HG03025 (cell line): ENCODE measurements around the gene LDLRAD4.

Experiments
- ATAC-seq: cut with Tn5 transposase; IDR thresholded peaks from one replicate; pipeline ENCODE4 v1.9.1; 2021; ENCODE audit warnings: mild to moderate bottlenecking, moderate library complexity; ENCODE audit not compliant: unreplicated experiment, low FRiP score

The LDLRAD4 gene

GRCh38 chr18:13394801-13395200, 176.2 kb downstream of the LDLRAD4 start:
- no peak for ATAC-seq

- no peak for ATAC-seq
These were observed 177.0 kb downstream of the LDLRAD4 start for GRCh38 chr18:13395577-13395976.

GRCh38 chr18:13397504-13398163, 179.1 kb downstream of the LDLRAD4 start:
- ATAC-seq, result no peak

- ATAC-seq, result no peak
These were observed 180.1 kb downstream of the LDLRAD4 start for GRCh38 chr18:13398631-13399030.

GRCh38 chr18:13399511-13399910, 181.0 kb downstream of the LDLRAD4 start:
- no peak for ATAC-seq

GRCh38 chr18:13400636-13401315, 182.2 kb downstream of the LDLRAD4 start:
- no peak for ATAC-seq

GRCh38 chr18:13401404-13401803, 182.8 kb downstream of the LDLRAD4 start:
- no peak for ATAC-seq

GRCh38 chr18:13401826-13402225, 183.3 kb downstream of the LDLRAD4 start:
- no peak for ATAC-seq

- no peak for ATAC-seq
These were observed 185.4 kb downstream of the LDLRAD4 start for GRCh38 chr18:13403786-13404549.

- ATAC-seq, result no peak
These were observed 186.9 kb downstream of the LDLRAD4 start for GRCh38 chr18:13405305-13406038.

GRCh38 chr18:13406049-13406615, 187.6 kb downstream of the LDLRAD4 start:
- no peak for ATAC-seq

- ATAC-seq, result no peak
These were observed 188.2 kb downstream of the LDLRAD4 start for GRCh38 chr18:13406736-13407135.

GRCh38 chr18:13407484-13407883, 188.9 kb downstream of the LDLRAD4 start:
- ATAC-seq, result no peak

- no peak for ATAC-seq
These were observed 190.5 kb downstream of the LDLRAD4 start for GRCh38 chr18:13409026-13409425.

- no peak for ATAC-seq
These were observed 191.4 kb downstream of the LDLRAD4 start for GRCh38 chr18:13409997-13410396.

GRCh38 chr18:13410471-13410870, 191.9 kb downstream of the LDLRAD4 start:
- no peak for ATAC-seq

GRCh38 chr18:13412017-13412416, 193.5 kb downstream of the LDLRAD4 start:
- ATAC-seq, result no peak

GRCh38 chr18:13412901-13413300, 194.3 kb downstream of the LDLRAD4 start:
- ATAC-seq, result no peak

- ATAC-seq, result no peak
These were observed 195.5 kb downstream of the LDLRAD4 start for GRCh38 chr18:13414102-13414501.

- ATAC-seq, result no peak
These were observed 196.0 kb downstream of the LDLRAD4 start for GRCh38 chr18:13414521-13414920.
